Suprapubic skin (tissue), 4 donors: Measurements from ENCODE around the gene GET3.

Source experiments
- EP300 ChIP-seq: sonication (generic); formaldehyde crosslinking; IDR thresholded peaks from one replicate; pipeline ENCODE4 v1.6.1; 2017; ENCODE audit warnings: antibody characterized with exemption
- POLR2A ChIP-seq, 2 donors: fragments of 450-650 bp; IDR thresholded peaks; one replicate each; pipeline ENCODE4 v1.6.1; 2017; ENCODE audit warnings: antibody characterized with exemption in 2 of 2, mild to moderate bottlenecking in 2 of 2, moderate library complexity in 2 of 2
- POLR2AphosphoS5 ChIP-seq, 3 donors: sonication (generic); formaldehyde crosslinking; IDR thresholded peaks; one replicate each; pipeline ENCODE4 v1.6.1; 2017; ENCODE audit warnings: antibody characterized with exemption in 3 of 3
- TF ChIP-seq, protein P1 (sequence below), 2 donors: fragments of 200-600 bp in 1 of 2; fragments of 450-650 bp in 1 of 2; sonication (generic) in 1 of 2; IDR thresholded peaks; one replicate each; pipeline ENCODE4 v1.5.1; 2016 to 2019; ENCODE audit warnings: antibody characterized with exemption in 2 of 2, mild to moderate bottlenecking in 1 of 2, moderate library complexity in 1 of 2

DNA sequence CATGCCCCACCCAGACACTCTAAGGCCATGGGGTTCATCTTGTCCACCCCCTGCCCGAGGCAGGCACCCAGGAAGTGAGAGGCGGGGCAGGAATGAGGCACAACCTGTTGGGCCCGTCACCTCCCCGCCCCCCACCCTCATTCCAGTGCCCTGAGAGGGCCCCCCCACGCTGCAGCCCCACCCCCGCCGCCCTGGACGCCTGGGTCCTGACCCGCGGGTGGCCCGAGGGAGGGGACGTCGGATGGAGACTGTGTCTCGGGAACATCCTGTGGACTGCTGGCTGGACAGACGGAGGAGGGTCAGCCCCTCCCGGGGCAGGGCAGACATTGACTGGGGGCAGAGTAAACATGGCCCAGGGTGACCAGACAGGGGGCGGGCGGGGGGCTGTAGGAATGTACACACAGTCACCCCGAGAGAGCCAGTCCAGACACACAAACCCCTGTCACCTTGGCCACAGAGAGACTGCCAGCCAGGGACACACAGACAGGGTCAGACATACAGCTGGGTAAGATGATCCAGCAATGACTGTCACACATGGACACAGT is 46.6 kb downstream of the GET3 start:
- TF ChIP-seq, protein P1, sequence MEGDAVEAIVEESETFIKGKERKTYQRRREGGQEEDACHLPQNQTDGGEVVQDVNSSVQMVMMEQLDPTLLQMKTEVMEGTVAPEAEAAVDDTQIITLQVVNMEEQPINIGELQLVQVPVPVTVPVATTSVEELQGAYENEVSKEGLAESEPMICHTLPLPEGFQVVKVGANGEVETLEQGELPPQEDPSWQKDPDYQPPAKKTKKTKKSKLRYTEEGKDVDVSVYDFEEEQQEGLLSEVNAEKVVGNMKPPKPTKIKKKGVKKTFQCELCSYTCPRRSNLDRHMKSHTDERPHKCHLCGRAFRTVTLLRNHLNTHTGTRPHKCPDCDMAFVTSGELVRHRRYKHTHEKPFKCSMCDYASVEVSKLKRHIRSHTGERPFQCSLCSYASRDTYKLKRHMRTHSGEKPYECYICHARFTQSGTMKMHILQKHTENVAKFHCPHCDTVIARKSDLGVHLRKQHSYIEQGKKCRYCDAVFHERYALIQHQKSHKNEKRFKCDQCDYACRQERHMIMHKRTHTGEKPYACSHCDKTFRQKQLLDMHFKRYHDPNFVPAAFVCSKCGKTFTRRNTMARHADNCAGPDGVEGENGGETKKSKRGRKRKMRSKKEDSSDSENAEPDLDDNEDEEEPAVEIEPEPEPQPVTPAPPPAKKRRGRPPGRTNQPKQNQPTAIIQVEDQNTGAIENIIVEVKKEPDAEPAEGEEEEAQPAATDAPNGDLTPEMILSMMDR (IDR thresholded peaks at IDR 0.05), result no peak
- TF ChIP-seq POLR2A (IDR thresholded peaks at IDR 0.05), result no peak
- TF ChIP-seq POLR2AphosphoS5 (IDR thresholded peaks at IDR 0.05), result peak in 1 of 3 donors; percentile 68
- TF ChIP-seq EP300, result no peak
